Activated T-helper 17 cell treated with anti-CD3 and anti-CD28 coated beads, Interleukin-2, amount 50 U/mL, for 72 hours (primary cell): ENCODE data around the gene MSL3B.

Experiments used
- ATAC-seq: fragments of 150-1000 bp; cut with Tn5 transposase; replicated peaks from 2 replicates; pipeline ENCODE4 v1.10.0; 2021; ENCODE audit warnings: mild to moderate bottlenecking, moderate library complexity
- H3K27ac Mint-ChIP-seq: one replicate; pipeline ENCODE4 v1.8.0; 2022; ENCODE audit warnings: mixed read lengths
- H3K27me3 Mint-ChIP-seq: one replicate; pipeline ENCODE4 v1.8.0; 2022; ENCODE audit warnings: mixed read lengths
- H3K36me3 Mint-ChIP-seq: one replicate; pipeline ENCODE4 v1.8.0; 2022; ENCODE audit warnings: low read depth, mild to moderate bottlenecking, mixed read lengths
- H3K4me1 Mint-ChIP-seq: one replicate; pipeline ENCODE4 v1.8.0; 2022; ENCODE audit warnings: mixed read lengths
- H3K4me3 Mint-ChIP-seq: one replicate; pipeline ENCODE4 v1.8.0; 2022; ENCODE audit warnings: mild to moderate bottlenecking, mixed read lengths
- H3K9me3 Mint-ChIP-seq: one replicate; pipeline ENCODE4 v1.8.0; 2022; ENCODE audit warnings: mixed read lengths

Gene MSL3B

GRCh38 chr2:233832869-233833311 lies 35.3 kb downstream of the MSL3B start:
- no peak overlapping the region for H3K27ac Mint-ChIP-seq
- no peak for ATAC-seq
- H3K9me3 Mint-ChIP-seq = no peaks in the 10 kb centered on the region
- H3K27me3 Mint-ChIP-seq = no peaks in the 10 kb centered on the region
- peaks cover 36% of the 10 kb centered on the region for H3K36me3 Mint-ChIP-seq
- H3K4me3 Mint-ChIP-seq = no peak overlapping the region
- peaks cover 2% of the 10 kb centered on the region for H3K4me1 Mint-ChIP-seq

DNA sequence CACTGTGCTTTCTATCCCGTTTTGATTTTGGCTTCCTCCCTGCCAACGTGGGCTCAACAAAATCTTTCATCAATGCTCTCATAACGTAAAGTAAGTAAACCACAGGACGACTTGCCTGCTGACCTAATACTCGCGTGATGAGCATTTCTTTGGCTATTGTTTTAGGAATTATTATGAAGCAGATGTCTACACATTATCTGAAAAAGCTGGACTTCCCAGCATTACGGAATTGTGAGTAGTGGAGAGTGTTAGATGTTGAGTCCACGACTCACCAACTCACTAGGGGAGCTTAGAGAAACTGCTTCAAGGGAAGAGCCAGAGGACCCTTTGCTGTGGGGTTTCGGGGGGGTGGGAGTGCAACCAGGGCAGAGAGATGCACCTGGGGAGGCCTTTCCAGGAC lies 35.8 kb downstream of the MSL3B start:
- no peaks in the 10 kb centered on the region for H3K4me1 Mint-ChIP-seq
- peaks cover 31% of the 10 kb centered on the region for H3K36me3 Mint-ChIP-seq
- H3K27me3 Mint-ChIP-seq = no peaks in the 10 kb centered on the region
- no peak for ATAC-seq
- no peak overlapping the region for H3K27ac Mint-ChIP-seq
- H3K9me3 Mint-ChIP-seq = no peaks in the 10 kb centered on the region
- no peak overlapping the region for H3K4me3 Mint-ChIP-seq

DNA sequence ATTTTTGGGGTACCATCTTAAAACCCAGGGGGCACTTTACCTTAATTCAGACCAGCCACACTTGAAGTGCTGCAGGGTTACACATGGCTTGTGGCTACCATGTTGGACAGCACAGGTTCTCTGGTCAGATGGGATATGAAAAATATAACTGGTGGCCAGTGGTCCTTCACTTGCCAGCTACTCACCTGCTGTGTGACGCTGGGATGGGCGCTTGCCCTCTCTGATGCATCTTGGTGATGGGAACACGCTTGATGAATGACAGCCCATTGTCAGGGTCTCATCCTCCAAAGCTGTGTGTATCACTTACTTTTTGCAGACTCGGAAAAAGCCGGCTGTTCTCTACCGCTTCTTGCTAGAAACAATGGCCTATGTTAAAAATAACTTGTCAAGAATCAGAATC lies 36.3 kb downstream of the MSL3B start:
- H3K27ac Mint-ChIP-seq = no peak overlapping the region
- peaks cover 25% of the 10 kb centered on the region for H3K36me3 Mint-ChIP-seq
- no peak overlapping the region for H3K4me3 Mint-ChIP-seq
- ATAC-seq = no peak
- H3K9me3 Mint-ChIP-seq = no peaks in the 10 kb centered on the region
- H3K27me3 Mint-ChIP-seq = no peaks in the 10 kb centered on the region
- H3K4me1 Mint-ChIP-seq = no peaks in the 10 kb centered on the region

DNA sequence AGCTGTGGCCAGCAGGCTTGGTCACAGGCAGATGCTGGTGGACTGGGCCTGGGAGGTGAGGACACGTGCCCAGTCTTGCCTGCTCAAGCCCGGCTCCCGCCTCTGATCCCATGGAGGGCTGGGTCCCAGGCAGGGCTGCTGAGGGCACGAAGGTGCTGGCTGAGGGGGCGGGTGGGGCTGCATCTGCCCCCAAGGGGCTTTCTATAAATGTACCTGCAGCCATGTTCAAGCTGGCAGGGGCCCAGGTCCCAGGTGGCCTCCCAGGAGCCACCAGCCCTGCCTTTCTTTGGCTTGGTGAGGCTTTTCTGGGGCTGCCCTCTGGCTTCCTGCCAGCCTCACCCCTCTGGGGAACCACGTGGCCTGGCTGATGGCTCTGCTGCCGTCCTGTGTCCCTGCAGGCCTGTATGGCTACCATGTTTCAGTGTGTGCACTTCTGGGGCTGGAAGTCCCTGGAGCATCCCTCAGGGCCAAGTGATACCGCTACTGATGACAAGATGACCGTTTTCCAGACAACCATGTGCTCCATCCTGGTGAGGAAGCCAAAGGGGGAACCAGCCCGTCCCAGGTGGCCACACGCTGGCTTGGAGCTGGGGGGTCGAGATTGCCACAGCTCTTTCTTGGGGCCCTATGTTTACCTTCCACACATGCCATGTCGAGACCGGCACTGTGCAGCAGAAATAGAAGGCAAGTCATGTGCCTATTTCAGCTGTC lies 37.0 kb downstream of the MSL3B start:
- Mint-ChIP-seq H3K36me3 (peaks cover 18% of the 10 kb centered on the region), H3K4me1 (no peaks in the 10 kb centered on the region), H3K27ac (no peak overlapping the region), H3K9me3 (no peaks in the 10 kb centered on the region), H3K27me3 (peaks cover 2% of the 10 kb centered on the region), H3K4me3 (no peak overlapping the region)
- no peak for ATAC-seq

DNA sequence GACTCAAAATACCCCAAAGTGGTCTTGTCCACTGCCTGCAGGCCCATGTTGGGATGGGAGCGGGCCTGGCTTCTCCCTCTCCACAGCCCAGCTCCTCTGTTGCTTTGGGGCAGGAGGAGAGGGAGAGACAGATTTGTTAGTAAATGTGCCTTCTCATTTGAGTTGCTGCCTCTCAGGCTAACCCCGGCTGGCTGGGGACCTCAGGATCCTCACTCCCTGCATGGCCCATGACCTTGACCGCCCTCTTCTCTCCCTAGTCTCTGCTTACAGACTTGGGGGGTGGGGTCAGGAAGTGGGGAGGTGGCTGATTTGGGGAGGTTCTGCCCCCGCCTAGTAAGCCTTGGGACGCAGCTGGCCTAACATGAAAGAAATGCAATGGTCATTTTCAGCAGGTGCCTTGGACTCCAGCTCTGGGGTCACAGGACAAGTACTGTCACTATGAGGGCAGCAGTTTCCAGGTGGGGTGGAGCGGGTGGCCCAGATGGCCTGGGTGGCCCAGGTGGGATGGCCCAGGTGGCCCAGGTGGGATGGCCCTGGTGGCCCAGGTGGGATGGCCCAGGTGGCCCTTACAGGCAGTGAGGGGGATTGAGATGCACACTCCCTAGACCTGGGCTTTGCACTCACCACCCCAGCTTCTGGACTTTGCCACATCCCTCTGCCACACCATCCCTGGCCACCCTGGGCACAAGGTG lies 37.9 kb downstream of the MSL3B start:
- H3K4me3 Mint-ChIP-seq = no peak overlapping the region
- ATAC-seq = no peak
- no peaks in the 10 kb centered on the region for H3K4me1 Mint-ChIP-seq
- peaks cover 9% of the 10 kb centered on the region for H3K36me3 Mint-ChIP-seq
- no peaks in the 10 kb centered on the region for H3K9me3 Mint-ChIP-seq
- peaks cover 6% of the 10 kb centered on the region for H3K27me3 Mint-ChIP-seq
- H3K27ac Mint-ChIP-seq = no peak overlapping the region

- no peaks in the 10 kb centered on the region for H3K9me3 Mint-ChIP-seq
- ATAC-seq = no peak
- H3K4me1 Mint-ChIP-seq = no peaks in the 10 kb centered on the region
- H3K4me3 Mint-ChIP-seq = no peak overlapping the region
- no peak overlapping the region for H3K27ac Mint-ChIP-seq
- H3K27me3 Mint-ChIP-seq = peaks cover 8% of the 10 kb centered on the region
- H3K36me3 Mint-ChIP-seq = peaks cover 1% of the 10 kb centered on the region
Observed at GRCh38 chr2:233829193-233830110, 38.7 kb downstream of the MSL3B start.

DNA sequence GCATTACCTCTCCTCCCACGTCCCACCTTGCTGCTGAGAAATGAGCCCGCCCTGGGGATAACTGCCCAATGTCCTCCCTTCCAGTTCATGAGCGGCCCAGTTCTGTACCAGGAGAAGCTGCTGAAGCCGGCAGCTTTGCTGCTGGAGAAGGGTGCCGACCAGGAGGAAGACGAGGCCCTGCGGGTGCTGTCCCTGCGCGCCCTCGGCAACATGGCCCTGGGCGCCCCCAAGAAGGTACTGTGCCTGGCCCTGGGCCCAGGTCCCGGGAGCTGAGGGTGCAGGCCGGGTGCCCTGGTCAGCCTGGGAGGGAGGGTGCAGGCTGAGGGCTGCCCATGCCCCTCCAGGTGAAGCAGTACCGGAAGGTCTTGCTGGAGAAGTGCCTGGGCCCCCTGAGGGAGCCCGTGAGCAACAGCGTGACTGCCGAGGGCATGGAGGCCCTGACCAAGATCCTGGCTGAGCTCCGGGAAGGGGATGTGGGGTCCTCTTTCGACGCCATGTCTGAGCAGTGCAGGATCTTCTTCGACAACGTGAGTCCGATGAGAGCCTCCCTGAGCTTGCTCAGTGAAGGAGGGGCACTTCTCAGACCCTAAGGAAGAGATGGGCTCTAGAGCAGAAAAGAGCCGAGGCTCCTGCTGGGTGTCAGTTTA lies 39.5 kb downstream of the MSL3B start:
- Mint-ChIP-seq H3K27me3 (peaks cover 8% of the 10 kb centered on the region), H3K9me3 (no peaks in the 10 kb centered on the region), H3K4me3 (no peak overlapping the region), H3K36me3 (no peaks in the 10 kb centered on the region), H3K4me1 (no peaks in the 10 kb centered on the region), H3K27ac (no peak overlapping the region)
- no peak for ATAC-seq

DNA sequence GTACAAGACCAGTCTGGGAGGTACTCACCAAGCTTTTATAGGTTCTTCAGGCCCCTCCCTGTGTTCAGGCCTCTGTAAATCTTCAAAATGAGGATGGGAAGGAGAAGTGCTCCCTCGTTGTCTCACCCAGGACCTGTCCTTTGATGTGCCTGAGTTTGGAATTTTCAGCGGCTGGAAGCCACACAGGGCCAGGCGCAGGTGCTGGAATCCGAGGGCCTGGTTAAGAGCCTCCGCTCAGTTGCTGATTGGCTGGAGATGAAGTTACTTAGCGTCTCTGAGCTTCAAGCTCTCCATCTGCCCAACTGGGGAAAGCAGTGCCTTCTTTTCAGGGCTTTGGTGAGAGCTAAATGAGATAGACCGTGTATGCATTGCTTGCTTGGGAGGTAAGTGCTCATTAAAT lies 43.8 kb downstream of the MSL3B start:
- no peak for ATAC-seq
- Mint-ChIP-seq H3K4me1 (no peaks in the 10 kb centered on the region), H3K27ac (no peak overlapping the region), H3K4me3 (no peak overlapping the region), H3K27me3 (peaks cover 12% of the 10 kb centered on the region), H3K36me3 (no peaks in the 10 kb centered on the region), H3K9me3 (no peaks in the 10 kb centered on the region)

- H3K9me3 Mint-ChIP-seq = no peaks in the 10 kb centered on the region
- H3K4me1 Mint-ChIP-seq = no peaks in the 10 kb centered on the region
- H3K36me3 Mint-ChIP-seq = no peaks in the 10 kb centered on the region
- H3K27ac Mint-ChIP-seq = no peak overlapping the region
- ATAC-seq = no peak
- H3K4me3 Mint-ChIP-seq = no peak overlapping the region
- peaks cover 12% of the 10 kb centered on the region for H3K27me3 Mint-ChIP-seq
Observed at GRCh38 chr2:233823731-233824121, 44.5 kb downstream of the MSL3B start.

DNA sequence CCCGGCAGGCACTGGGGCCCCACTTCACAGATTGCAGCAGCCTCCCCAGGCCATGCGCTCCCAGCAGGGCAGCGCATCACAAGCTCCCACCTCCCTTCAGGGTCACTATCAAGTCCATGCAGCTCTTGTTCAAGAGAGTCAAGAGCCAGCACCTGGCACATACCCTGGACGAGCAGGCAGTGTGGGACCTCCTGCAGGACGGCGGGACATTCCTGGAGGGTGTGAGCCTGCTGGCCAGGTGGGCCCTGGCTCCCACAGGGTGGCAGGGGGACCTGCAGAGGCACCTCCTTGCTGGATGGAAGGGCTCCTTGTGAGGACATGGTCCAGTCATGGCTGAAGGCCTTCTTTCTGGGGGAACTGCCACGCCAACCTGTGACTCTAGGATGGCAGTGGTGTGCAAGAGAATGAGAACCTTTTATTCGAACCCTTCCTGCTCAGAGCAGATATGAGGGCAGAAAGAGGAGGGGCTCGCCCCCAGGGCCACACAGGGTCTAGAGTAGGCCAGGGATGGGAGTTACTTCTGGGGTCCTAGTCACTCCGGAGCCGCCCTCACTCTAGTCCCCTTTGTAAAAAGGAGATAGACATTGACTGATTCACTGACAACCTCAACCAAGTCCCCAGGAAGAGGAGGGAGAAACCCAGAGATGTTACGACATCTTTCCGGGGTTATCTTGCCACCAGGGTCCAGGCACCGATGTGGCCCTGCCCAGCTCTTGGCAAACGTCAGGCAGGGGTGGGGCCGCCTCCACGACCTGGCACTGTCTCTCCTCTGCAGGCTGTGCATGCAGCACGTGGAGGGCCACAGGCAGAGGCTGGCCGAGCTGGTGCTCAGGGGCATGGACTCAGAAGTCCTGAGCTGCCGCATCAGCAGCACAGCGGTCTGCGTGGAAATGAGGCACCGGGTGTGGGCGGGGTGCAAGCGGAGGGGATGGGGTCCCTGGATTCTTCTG lies 45.1 kb downstream of the MSL3B start:
- Mint-ChIP-seq H3K27me3 (peaks cover 14% of the 10 kb centered on the region), H3K4me1 (no peaks in the 10 kb centered on the region), H3K9me3 (no peaks in the 10 kb centered on the region), H3K4me3 (no peak overlapping the region), H3K36me3 (no peaks in the 10 kb centered on the region), H3K27ac (no peak overlapping the region)
- ATAC-seq = no peak

DNA sequence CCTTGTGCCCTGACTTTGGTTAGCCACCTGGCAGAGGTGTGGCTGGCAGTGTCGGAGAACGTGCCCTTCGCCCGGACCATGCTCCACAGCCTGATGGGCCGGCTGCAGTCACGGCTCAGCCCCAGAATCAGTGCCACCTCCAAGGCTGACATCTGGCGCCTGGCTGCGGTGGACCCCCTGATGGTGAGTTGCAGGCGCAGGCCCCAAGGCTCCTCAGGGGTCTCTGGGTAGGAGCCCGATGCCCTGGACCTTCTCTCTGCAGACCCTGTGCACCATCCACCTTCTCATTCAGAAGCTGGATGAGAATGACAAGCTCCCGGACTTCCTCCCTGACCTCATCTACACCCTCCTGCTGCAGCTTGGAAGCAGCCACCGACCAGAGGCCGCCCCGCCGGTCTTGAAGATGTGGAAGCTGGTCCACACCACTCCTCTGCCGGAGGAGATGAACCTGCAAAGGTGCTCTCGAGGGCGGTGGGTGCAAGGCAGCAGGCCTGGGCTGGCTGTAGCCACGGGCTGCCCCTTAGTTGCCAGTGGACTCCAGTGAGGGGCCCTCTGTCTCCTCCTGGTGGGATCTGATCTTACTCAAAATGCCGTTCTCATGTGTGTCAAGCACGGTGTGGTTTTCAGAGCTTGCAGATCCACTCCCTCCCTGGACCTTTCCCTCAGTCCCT lies 46.0 kb downstream of the MSL3B start:
- no peaks in the 10 kb centered on the region for H3K4me1 Mint-ChIP-seq
- H3K36me3 Mint-ChIP-seq = no peaks in the 10 kb centered on the region
- H3K27me3 Mint-ChIP-seq = peaks cover 16% of the 10 kb centered on the region
- no peaks in the 10 kb centered on the region for H3K9me3 Mint-ChIP-seq
- H3K4me3 Mint-ChIP-seq = no peak overlapping the region
- ATAC-seq = no peak
- H3K27ac Mint-ChIP-seq = no peak overlapping the region

DNA sequence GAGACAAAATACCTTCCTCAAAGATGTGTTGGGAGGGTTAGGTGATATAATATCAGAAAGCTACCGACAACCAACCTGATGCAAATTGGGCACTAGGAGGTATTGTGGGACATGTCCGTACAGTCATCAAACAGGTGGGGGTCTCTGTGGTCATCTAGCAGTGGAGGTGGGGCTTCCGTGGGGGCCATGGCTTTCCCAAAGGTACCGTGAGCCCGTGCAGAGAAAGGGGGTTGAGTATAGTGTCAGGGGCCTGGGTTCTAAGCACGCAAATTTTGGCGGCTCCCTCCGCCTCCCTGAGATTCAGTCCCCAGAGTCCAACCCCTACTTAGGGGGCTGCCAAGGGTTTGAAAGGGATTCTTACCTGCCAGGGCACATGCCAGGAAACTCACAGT lies 46.5 kb downstream of the MSL3B start:
- ATAC-seq = no peak
- Mint-ChIP-seq H3K9me3 (no peaks in the 10 kb centered on the region), H3K27me3 (peaks cover 16% of the 10 kb centered on the region), H3K4me1 (no peaks in the 10 kb centered on the region), H3K27ac (no peak overlapping the region), H3K4me3 (no peak overlapping the region), H3K36me3 (no peaks in the 10 kb centered on the region)

- peaks cover 14% of the 10 kb centered on the region for H3K27me3 Mint-ChIP-seq
- H3K27ac Mint-ChIP-seq = no peak overlapping the region
- ATAC-seq = no peak
- no peaks in the 10 kb centered on the region for H3K36me3 Mint-ChIP-seq
- H3K4me1 Mint-ChIP-seq = no peaks in the 10 kb centered on the region
- H3K4me3 Mint-ChIP-seq = no peak overlapping the region
- H3K9me3 Mint-ChIP-seq = no peaks in the 10 kb centered on the region
Observed at GRCh38 chr2:233821196-233821595, 47.0 kb downstream of the MSL3B start.
